Neural progenitor cell (in vitro differentiated cells): ENCODE results near the gene MCTP2. TPM values are rescaled to one million over a fixed set of nuclear protein-coding genes. Genes with fewer than 3 reads are reported as not detected.
A peak's percentile ranks its signal among the peaks of the same experiment; 100 is the strongest.

Experiments
- DNase-seq: peaks from one replicate; pipeline ENCODE4 v3.0.0-alpha.2; 2016; ENCODE audit warnings: low spot score
- H2AFZ ChIP-seq: fragments of 200-600 bp; sonication (generic); replicated peaks from 2 replicates; pipeline ENCODE4 v1.6.1; 2016; ENCODE audit warnings: antibody characterized with exemption
- H3F3A ChIP-seq: fragments of 200-600 bp; sonication (generic); 2 replicates; pipeline ENCODE4 v1.6.1; 2016; ENCODE audit warnings: antibody characterized with exemption, low read depth
- H3K27ac ChIP-seq: fragments of 200-600 bp; sonication (generic); 2 replicates; pipeline ENCODE4 v1.5.1; 2016; ENCODE audit warnings: mild to moderate bottlenecking
- H3K27me3 ChIP-seq: fragments of 200-600 bp; sonication (generic); 2 replicates; pipeline ENCODE4 v1.6.1; 2016; ENCODE audit warnings: mild to moderate bottlenecking, moderate library complexity
- H3K36me3 ChIP-seq: fragments of 200-600 bp; sonication (generic); 2 replicates; pipeline ENCODE4 v1.5.1; 2016
- H3K4me1 ChIP-seq: fragments of 200-600 bp; sonication (generic); 2 replicates; pipeline ENCODE4 v1.6.1; 2016; ENCODE audit warnings: mixed run types
- H3K4me2 ChIP-seq: fragments of 200-600 bp; sonication (generic); 2 replicates; pipeline ENCODE4 v1.6.1; 2016
- H3K4me3 ChIP-seq: fragments of 200-600 bp; sonication (generic); 2 replicates; pipeline ENCODE4 v1.5.1; 2016
- H3K79me2 ChIP-seq: fragments of 200-600 bp; sonication (generic); 2 replicates; pipeline ENCODE4 v1.6.1; 2016; ENCODE audit warnings: low read depth
- H3K9ac ChIP-seq: fragments of 200-600 bp; sonication (generic); 2 replicates; pipeline ENCODE4 v1.6.1; 2016
- H3K9me3 ChIP-seq: fragments of 200-600 bp; sonication (generic); 2 replicates; pipeline ENCODE4 v1.5.1; 2016; ENCODE audit warnings: low read depth
- H4K20me1 ChIP-seq: fragments of 200-600 bp; sonication (generic); 2 replicates; pipeline ENCODE4 v1.6.1; 2016; ENCODE audit warnings: low read depth
- H3K27ac Mint-ChIP-seq: 3 replicates; pipeline ENCODE4 v1.8.0; 2021; ENCODE audit warnings: mixed read lengths
- H3K27me3 Mint-ChIP-seq: 2 replicates; pipeline ENCODE4 v1.8.0; 2022; ENCODE audit warnings: low read depth, mild to moderate bottlenecking, inconsistent platforms, moderate library complexity, mixed read lengths; ENCODE audit not compliant: insufficient read depth
- H3K36me3 Mint-ChIP-seq: 3 replicates; pipeline ENCODE4 v1.8.0; 2021; ENCODE audit warnings: mixed read lengths
- H3K4me1 Mint-ChIP-seq: 3 replicates; pipeline ENCODE4 v1.8.0; 2021; ENCODE audit warnings: mixed read lengths
- H3K4me3 Mint-ChIP-seq: 3 replicates; pipeline ENCODE4 v1.8.0; 2021; ENCODE audit warnings: mild to moderate bottlenecking, moderate library complexity, mixed read lengths
- H3K9me3 Mint-ChIP-seq: 3 replicates; pipeline ENCODE4 v1.8.0; 2020; ENCODE audit warnings: mixed read lengths
- EZH2 ChIP-seq: fragments of 200-600 bp; sonication (generic); IDR thresholded peaks from 2 replicates; pipeline ENCODE4 v1.6.1; 2017; ENCODE audit warnings: antibody characterized with exemption, mild to moderate bottlenecking, moderate library complexity
- EZH2phosphoT487 ChIP-seq: fragments of 200-600 bp; sonication (generic); IDR thresholded peaks from 2 replicates; pipeline ENCODE4 v1.6.1; 2017; ENCODE audit warnings: antibody characterized with exemption
- total RNA-seq: library from RNA; depleted of rRNA; stranded (reverse); fragments of >200 nt; gene quantifications from 2 replicates; pipeline ENCODE4 v1.2.3, GENCODE V29; 2015; ENCODE audit warnings: low replicate concordance
- TF ChIP-seq, protein P1 (sequence below): fragments of 200-600 bp; sonication (generic); IDR thresholded peaks from 2 replicates; pipeline ENCODE4 v1.5.1; 2017; ENCODE audit warnings: antibody characterized with exemption, mild to moderate bottlenecking

Gene MCTP2
- total RNA-seq, 1 donor from 2014 or later = 0.17 TPM

GRCh38 chr15:94441760-94442159, 210.4 kb downstream of the MCTP2 start:
- Histone ChIP-seq H2AFZ (peak overlapping the region; percentile 18), H3K9me3 (no peaks in the 10 kb centered on the region), H3F3A (no peaks in the 10 kb centered on the region), H3K4me2 (no peak overlapping the region), H3K36me3 (no peaks in the 10 kb centered on the region), H3K27ac (no peak overlapping the region), H4K20me1 (no peaks in the 10 kb centered on the region), H3K9ac (no peak overlapping the region), H3K4me1 (peaks cover 6% of the 10 kb centered on the region), H3K27me3 (no peaks in the 10 kb centered on the region), H3K79me2 (no peaks in the 10 kb centered on the region), H3K4me3 (no peak overlapping the region)
- TF ChIP-seq EZH2phosphoT487 (no peak), EZH2 (no peak)
- TF ChIP-seq, protein P1, sequence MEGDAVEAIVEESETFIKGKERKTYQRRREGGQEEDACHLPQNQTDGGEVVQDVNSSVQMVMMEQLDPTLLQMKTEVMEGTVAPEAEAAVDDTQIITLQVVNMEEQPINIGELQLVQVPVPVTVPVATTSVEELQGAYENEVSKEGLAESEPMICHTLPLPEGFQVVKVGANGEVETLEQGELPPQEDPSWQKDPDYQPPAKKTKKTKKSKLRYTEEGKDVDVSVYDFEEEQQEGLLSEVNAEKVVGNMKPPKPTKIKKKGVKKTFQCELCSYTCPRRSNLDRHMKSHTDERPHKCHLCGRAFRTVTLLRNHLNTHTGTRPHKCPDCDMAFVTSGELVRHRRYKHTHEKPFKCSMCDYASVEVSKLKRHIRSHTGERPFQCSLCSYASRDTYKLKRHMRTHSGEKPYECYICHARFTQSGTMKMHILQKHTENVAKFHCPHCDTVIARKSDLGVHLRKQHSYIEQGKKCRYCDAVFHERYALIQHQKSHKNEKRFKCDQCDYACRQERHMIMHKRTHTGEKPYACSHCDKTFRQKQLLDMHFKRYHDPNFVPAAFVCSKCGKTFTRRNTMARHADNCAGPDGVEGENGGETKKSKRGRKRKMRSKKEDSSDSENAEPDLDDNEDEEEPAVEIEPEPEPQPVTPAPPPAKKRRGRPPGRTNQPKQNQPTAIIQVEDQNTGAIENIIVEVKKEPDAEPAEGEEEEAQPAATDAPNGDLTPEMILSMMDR = no peak
- peaks cover 3% of the 10 kb centered on the region for H3K4me1 Mint-ChIP-seq
- no peak overlapping the region for H3K27ac Mint-ChIP-seq
- H3K36me3 Mint-ChIP-seq = no peaks in the 10 kb centered on the region
- no peaks in the 10 kb centered on the region for H3K27me3 Mint-ChIP-seq
- H3K4me3 Mint-ChIP-seq = no peak overlapping the region
- no peaks in the 10 kb centered on the region for H3K9me3 Mint-ChIP-seq
- DNase-seq = no peak

- Mint-ChIP-seq H3K27me3 (no peaks in the 10 kb centered on the region), H3K36me3 (no peaks in the 10 kb centered on the region), H3K4me3 (no peak overlapping the region), H3K4me1 (peaks cover 3% of the 10 kb centered on the region), H3K9me3 (no peaks in the 10 kb centered on the region), H3K27ac (no peak overlapping the region)
- no peaks in the 10 kb centered on the region for H3K79me2 ChIP-seq
- H3K27me3 ChIP-seq = no peaks in the 10 kb centered on the region
- no peak overlapping the region for H3K4me2 ChIP-seq
- H3K9ac ChIP-seq = no peak overlapping the region
- no peaks in the 10 kb centered on the region for H3F3A ChIP-seq
- no peak overlapping the region for H3K27ac ChIP-seq
- H3K4me3 ChIP-seq = no peak overlapping the region
- peaks cover 6% of the 10 kb centered on the region for H3K4me1 ChIP-seq
- no peaks in the 10 kb centered on the region for H3K9me3 ChIP-seq
- no peak for DNase-seq
- H3K36me3 ChIP-seq = no peaks in the 10 kb centered on the region
- no peak for TF ChIP-seq EZH2
- TF ChIP-seq, protein P1 = no peak
- no peak for TF ChIP-seq EZH2phosphoT487
- no peaks in the 10 kb centered on the region for H4K20me1 ChIP-seq
- peak overlapping the region; percentile 18 for H2AFZ ChIP-seq
Measured at GRCh38 chr15:94442480-94442879, 211.1 kb downstream of the MCTP2 start.

- H3K27me3 Mint-ChIP-seq = no peaks in the 10 kb centered on the region
- H3K4me1 Mint-ChIP-seq = peaks cover 3% of the 10 kb centered on the region
- no peak overlapping the region for H2AFZ ChIP-seq
- no peaks in the 10 kb centered on the region for H3F3A ChIP-seq
- no peaks in the 10 kb centered on the region for H3K36me3 Mint-ChIP-seq
- TF ChIP-seq EZH2phosphoT487 = no peak
- TF ChIP-seq EZH2 = no peak
- TF ChIP-seq, protein P1 = no peak
- no peaks in the 10 kb centered on the region for H4K20me1 ChIP-seq
- no peaks in the 10 kb centered on the region for H3K27me3 ChIP-seq
- no peak overlapping the region for H3K9ac ChIP-seq
- H3K4me3 ChIP-seq = no peak overlapping the region
- no peak overlapping the region for H3K4me3 Mint-ChIP-seq
- no peak overlapping the region for H3K27ac Mint-ChIP-seq
- H3K27ac ChIP-seq = no peak overlapping the region
- no peaks in the 10 kb centered on the region for H3K9me3 Mint-ChIP-seq
- no peaks in the 10 kb centered on the region for H3K79me2 ChIP-seq
- H3K4me1 ChIP-seq = peaks cover 6% of the 10 kb centered on the region
- no peaks in the 10 kb centered on the region for H3K9me3 ChIP-seq
- no peak for DNase-seq
- H3K36me3 ChIP-seq = no peaks in the 10 kb centered on the region
- no peak overlapping the region for H3K4me2 ChIP-seq
Measured at GRCh38 chr15:94443186-94443585, 211.8 kb downstream of the MCTP2 start.
